C4-2B (cell line): Measurements from ENCODE around the gene KPNA5.
"Not testable (repeated sequence)": the region's sequence is repeated elsewhere in the genome, so short reads cannot be mapped to it uniquely, and the experiment has no call there.

Experiments used
- H3K27ac ChIP-seq: fragments of 450-650 bp; 2 replicates; pipeline ENCODE4 v1.5.1; 2017
- CTCF ChIP-seq: fragments of 450-650 bp; conservative IDR thresholded peaks from 2 replicates; pipeline ENCODE4 v1.5.1; 2017; ENCODE audit warnings: mild to moderate bottlenecking
- ZFX ChIP-seq: fragments of 450-650 bp; IDR thresholded peaks from 2 replicates; pipeline ENCODE4 v1.6.1; 2017

Gene KPNA5

DNA sequence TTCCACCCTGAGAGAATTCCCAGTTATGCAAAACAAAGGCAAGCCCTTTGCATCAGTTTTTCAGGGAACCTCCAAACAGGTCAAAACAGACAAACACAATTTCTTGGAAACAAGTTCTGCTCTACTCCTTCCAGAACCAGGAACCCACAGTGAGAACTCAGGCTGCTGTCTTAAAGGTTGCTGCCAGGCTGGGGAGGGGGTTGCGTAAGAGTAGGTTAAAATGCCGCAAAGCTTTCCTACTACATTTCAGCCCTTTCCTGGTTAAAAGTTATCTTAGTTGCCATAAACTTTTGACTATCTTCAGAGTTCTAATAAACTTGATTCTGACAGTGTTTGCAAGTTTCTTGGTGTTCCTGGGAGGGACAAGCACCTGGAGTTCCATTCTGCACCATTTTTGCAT lies 33.8 kb downstream of the KPNA5 start:
- no peak for TF ChIP-seq CTCF
- TF ChIP-seq ZFX = no peak
- H3K27ac ChIP-seq = no peak overlapping the region

DNA sequence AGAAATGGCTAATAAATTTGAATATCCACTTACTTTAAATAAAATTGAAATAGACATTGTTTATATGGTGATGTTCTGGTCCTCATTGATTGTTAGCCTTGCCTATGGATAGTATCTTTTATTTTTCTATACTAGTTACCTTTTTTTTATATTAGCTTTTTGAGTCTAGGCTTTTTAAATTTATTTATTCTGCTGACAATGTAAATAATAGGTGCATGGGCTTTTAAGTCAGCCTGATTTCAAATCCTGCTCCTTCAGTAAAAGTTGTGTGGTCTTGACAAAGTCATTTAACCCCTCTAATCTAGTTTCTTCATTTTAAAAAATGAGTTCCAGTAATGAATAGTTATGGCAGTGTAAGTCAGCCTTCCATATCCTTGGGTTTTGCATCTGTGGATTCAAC lies 45.9 kb downstream of the KPNA5 start:
- TF ChIP-seq ZFX (no peak), CTCF (no peak)

DNA sequence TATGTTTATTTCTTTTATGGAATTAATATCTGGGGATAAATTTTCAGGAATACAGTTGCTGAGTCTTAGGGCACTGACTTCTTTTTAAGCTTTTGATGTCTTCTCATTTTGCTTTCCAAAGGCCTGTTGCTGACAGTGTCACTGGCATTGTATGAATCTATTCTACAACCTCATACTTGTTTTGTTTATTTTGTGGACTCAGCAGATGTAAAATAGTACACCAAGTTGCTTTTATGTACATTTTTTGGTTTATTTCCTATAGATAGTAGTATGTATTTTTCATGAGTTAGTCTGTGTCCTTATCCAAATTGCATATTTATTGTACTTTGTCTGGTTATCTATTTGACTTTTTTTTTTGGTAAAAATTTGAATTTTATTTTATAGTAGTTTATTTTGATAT lies 49.5 kb downstream of the KPNA5 start:
- TF ChIP-seq CTCF (no peak), ZFX (no peak)
- no peak overlapping the region for H3K27ac ChIP-seq

More for the DNA sequence above, 45.9 kb downstream of the KPNA5 start:
- H3K27ac ChIP-seq = no peak overlapping the region

- H3K27ac ChIP-seq = no peak overlapping the region
- no peak for TF ChIP-seq ZFX
- no peak for TF ChIP-seq CTCF
Measured at GRCh38 chr6:116737004-116737403, 56.0 kb downstream of the KPNA5 start.

DNA sequence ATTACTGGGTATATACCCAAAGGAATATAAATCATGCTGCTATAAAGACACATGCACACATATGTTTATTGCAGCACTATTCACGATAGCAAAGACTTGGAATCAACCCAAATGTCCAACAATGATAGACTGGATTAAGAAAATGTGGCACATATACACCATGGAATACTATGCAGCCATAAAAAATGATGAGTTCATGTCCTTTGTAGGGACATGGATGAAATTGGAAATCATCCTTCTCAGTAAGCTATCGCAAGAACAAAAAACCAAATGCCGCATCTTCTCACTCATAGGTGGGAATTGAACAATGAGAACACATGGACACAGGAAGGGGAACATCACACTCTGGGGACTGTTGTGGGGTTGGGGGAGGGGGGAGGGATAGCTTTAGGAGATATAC lies 59.5 kb downstream of the KPNA5 start:
- H3K27ac ChIP-seq = not testable (repeated sequence)

DNA sequence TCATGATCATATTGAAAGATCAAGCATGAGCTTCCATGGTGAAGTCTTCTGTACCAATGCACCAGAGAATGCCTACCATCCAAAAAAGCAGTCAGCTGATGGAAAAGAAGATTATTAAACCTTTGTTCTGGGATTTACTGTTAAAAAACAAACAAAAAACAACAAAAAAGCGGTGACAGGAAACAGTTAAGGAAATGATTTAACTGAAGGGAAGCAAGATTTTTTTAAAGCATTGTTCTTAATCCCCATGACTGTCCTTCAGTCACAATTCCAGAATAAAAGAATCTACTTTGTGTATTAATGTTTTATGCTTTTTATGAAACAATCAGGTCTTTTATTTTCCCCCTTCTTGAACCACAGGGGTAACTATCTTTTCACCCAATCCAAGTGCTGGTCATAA lies 60.6 kb downstream of the KPNA5 start:
- TF ChIP-seq ZFX (no peak), CTCF (no peak)
- H3K27ac ChIP-seq = no peak overlapping the region

DNA sequence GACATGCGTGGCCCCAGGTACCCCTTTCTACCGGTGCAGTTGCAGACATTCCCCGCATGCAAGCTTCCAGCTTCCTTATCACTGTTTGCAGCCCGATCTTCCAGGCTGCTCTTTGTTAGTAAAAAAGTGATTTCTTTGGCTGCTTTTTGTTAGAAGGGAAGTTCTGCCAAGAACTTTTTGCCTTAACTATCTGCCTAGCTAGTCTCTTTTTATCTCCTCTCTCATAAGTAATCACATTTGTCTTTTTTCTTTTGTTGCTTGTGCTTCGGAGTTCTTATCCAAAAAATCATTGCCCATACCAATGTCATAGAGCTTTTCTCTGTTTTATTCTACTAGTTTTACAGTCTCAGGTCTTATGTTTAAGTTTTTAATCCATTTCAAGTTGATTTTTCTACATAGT lies 64.2 kb downstream of the KPNA5 start:
- no peak overlapping the region for H3K27ac ChIP-seq
- TF ChIP-seq ZFX = no peak
- TF ChIP-seq CTCF = no peak

GRCh38 chr6:116761779-116762178 lies 80.8 kb downstream of the KPNA5 start:
- TF ChIP-seq CTCF = no peak
- TF ChIP-seq ZFX = no peak
- H3K27ac ChIP-seq = no peak overlapping the region
